ENCODE measurements around the gene SLC5A12.

The SLC5A12 gene

DNA sequence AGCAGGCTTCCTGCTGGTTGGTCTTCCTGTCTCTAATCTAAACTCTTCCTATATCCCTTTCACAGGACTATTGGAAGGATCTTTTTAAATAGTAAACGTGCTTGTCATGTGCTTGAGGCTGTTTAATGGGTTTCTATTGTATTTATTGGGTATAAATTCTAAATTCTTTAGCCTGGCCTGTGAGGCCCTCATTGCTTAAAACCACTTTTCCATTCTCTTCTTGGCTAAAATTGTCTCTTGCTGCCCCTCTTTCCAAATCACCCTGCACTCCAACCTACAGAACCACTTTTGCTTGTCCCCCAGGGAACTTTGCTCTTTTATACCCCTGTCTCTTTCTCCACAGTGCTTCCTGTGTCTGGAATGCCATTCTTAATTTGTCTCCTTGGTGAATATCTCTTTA, 103.4 kb downstream of the SLC5A12 start:
- no peak for DNase-seq (ENCODE audit: low read depth)
- H3K4me3 ChIP-seq (ENCODE audit: low read depth, low read length): no peak overlapping the region
- TF ChIP-seq, protein P1, sequence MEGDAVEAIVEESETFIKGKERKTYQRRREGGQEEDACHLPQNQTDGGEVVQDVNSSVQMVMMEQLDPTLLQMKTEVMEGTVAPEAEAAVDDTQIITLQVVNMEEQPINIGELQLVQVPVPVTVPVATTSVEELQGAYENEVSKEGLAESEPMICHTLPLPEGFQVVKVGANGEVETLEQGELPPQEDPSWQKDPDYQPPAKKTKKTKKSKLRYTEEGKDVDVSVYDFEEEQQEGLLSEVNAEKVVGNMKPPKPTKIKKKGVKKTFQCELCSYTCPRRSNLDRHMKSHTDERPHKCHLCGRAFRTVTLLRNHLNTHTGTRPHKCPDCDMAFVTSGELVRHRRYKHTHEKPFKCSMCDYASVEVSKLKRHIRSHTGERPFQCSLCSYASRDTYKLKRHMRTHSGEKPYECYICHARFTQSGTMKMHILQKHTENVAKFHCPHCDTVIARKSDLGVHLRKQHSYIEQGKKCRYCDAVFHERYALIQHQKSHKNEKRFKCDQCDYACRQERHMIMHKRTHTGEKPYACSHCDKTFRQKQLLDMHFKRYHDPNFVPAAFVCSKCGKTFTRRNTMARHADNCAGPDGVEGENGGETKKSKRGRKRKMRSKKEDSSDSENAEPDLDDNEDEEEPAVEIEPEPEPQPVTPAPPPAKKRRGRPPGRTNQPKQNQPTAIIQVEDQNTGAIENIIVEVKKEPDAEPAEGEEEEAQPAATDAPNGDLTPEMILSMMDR (IDR thresholded peaks at IDR 0.05; ENCODE audit: low read depth, low read length, missing control alignments): no peak

Data from GM12864 (cell line).